ENCODE results near the gene ARMC6. TPM values are rescaled to one million over a fixed set of nuclear protein-coding genes. Genes with fewer than 3 reads are reported as not detected.
"Not testable (repeated sequence)": the region's sequence is repeated elsewhere in the genome, so short reads cannot be mapped to it uniquely, and the experiment has no call there.

The ARMC6 gene
- total and polyA plus RNA-seq, 7 donors = 11.4 to 23.5 (median 15.6) TPM

GRCh38 chr19:19101540-19101939 is 68.1 kb downstream of the ARMC6 start:
- H3K4me1 ChIP-seq = peaks cover 0 to 6% (median 2%) of the 10 kb centered on the region in 4 donors
- intact Hi-C loops (cut with DNase I) = no loop called here
- DNase-seq = no peak
- no peak overlapping the region for H3K27ac ChIP-seq
- TF ChIP-seq EP300 (IDR thresholded peaks at IDR 0.05) (no peak), POLR2A (IDR thresholded peaks at IDR 0.05) (no peak), POLR2AphosphoS5 (IDR thresholded peaks at IDR 0.05) (no peak), CTCF (IDR thresholded peaks at IDR 0.05) (no peak)
- no peak overlapping the region for H3K4me3 ChIP-seq
- no peaks in the 10 kb centered on the region for H3K27me3 ChIP-seq
- H3K36me3 ChIP-seq = peaks cover 0 to 24% (median 0%) of the 10 kb centered on the region in 4 donors
- no peaks in the 10 kb centered on the region for H3K9me3 ChIP-seq
- WGBS, 2 donors = 92 to 93% methylated on average over 8 of the region's 8 CpGs

GRCh38 chr19:19102566-19102965 is 69.2 kb downstream of the ARMC6 start:
- H3K4me3 ChIP-seq; intact Hi-C loops (cut with DNase I); H3K27me3 ChIP-seq; H3K27ac ChIP-seq; H3K9me3 ChIP-seq; H3K4me1 ChIP-seq; DNase-seq: not testable (repeated sequence)
- peaks cover 0 to 16% (median 0%) of the 10 kb centered on the region in 4 donors for H3K36me3 ChIP-seq
- WGBS, 2 donors = 96 to 98% methylated on average over 10 of the region's 10 CpGs

GRCh38 chr19:19103167-19103566 is 69.8 kb downstream of the ARMC6 start:
- Histone ChIP-seq H3K9me3 (no peaks in the 10 kb centered on the region), H3K4me3 (no peak overlapping the region), H3K27ac (no peak overlapping the region), H3K36me3 (peaks cover 0 to 17% (median 0%) of the 10 kb centered on the region in 4 donors), H3K4me1 (peaks cover 0 to 6% (median 2%) of the 10 kb centered on the region in 4 donors), H3K27me3 (no peaks in the 10 kb centered on the region)
- intact Hi-C loops (cut with DNase I) = no loop called here
- no peak for TF ChIP-seq CTCF (IDR thresholded peaks at IDR 0.05)
- no peak for TF ChIP-seq POLR2A (IDR thresholded peaks at IDR 0.05)
- TF ChIP-seq POLR2AphosphoS5 (IDR thresholded peaks at IDR 0.05) = no peak
- TF ChIP-seq EP300 (IDR thresholded peaks at IDR 0.05) = no peak
- DNase-seq = no peak
- WGBS, 2 donors = 95 to 96% methylated on average over 11 of the region's 11 CpGs

GRCh38 chr19:19105365-19106055 is 72.1 kb downstream of the ARMC6 start:
- no peak for TF ChIP-seq EP300 (IDR thresholded peaks at IDR 0.05)
- no peak for TF ChIP-seq POLR2AphosphoS5 (IDR thresholded peaks at IDR 0.05)
- no peak for TF ChIP-seq POLR2A (IDR thresholded peaks at IDR 0.05)
- no peak for TF ChIP-seq CTCF (IDR thresholded peaks at IDR 0.05)
- WGBS, 2 donors = 10 to 42% methylated on average over 36 of the region's 36 CpGs
- Histone ChIP-seq H3K27me3 (peaks cover 0 to 4% (median 4%) of the 10 kb centered on the region in 3 donors), H3K27ac (peak overlapping the region in 2 of 4 donors; percentile 28), H3K4me1 (peaks cover 0 to 13% (median 9%) of the 10 kb centered on the region in 4 donors), H3K36me3 (peaks cover 0 to 9% (median 0%) of the 10 kb centered on the region in 4 donors), H3K9me3 (no peaks in the 10 kb centered on the region), H3K4me3 (peak overlapping the region; percentile 8 to 44 (median 33))
- intact Hi-C loops (cut with DNase I) = no loop called here
- DNase-seq = peak; percentile 76

- Histone ChIP-seq H3K27ac (peak overlapping the region in 2 of 4 donors; percentile 27 to 28), H3K4me1 (peaks cover 0 to 16% (median 11%) of the 10 kb centered on the region in 4 donors), H3K4me3 (peak overlapping the region; percentile 8 to 44 (median 33)), H3K36me3 (peaks cover 0 to 5% (median 0%) of the 10 kb centered on the region in 4 donors), H3K27me3 (peaks cover 0 to 10% (median 10%) of the 10 kb centered on the region in 3 donors), H3K9me3 (no peaks in the 10 kb centered on the region)
- 37 to 55% methylated on average over 25 of the region's 25 CpGs for WGBS, 2 donors
- TF ChIP-seq POLR2A (IDR thresholded peaks at IDR 0.05) = no peak
- TF ChIP-seq EP300 (IDR thresholded peaks at IDR 0.05) = no peak
- TF ChIP-seq CTCF (IDR thresholded peaks at IDR 0.05) = no peak
- TF ChIP-seq POLR2AphosphoS5 (IDR thresholded peaks at IDR 0.05) = no peak
- intact Hi-C loops (cut with DNase I) = no loop called here
- DNase-seq = no peak
Measured at GRCh38 chr19:19106056-19106551, 72.7 kb downstream of the ARMC6 start.

GRCh38 chr19:19106938-19107337 is 73.5 kb downstream of the ARMC6 start:
- H3K27ac ChIP-seq; H3K36me3 ChIP-seq; intact Hi-C loops (cut with DNase I); DNase-seq; H3K9me3 ChIP-seq; H3K4me3 ChIP-seq: not testable (repeated sequence)
- Histone ChIP-seq H3K27me3 (peaks cover 0 to 14% (median 10%) of the 10 kb centered on the region in 3 donors), H3K4me1 (peaks cover 0 to 16% (median 11%) of the 10 kb centered on the region in 4 donors)
- 95 to 97% methylated on average over 7 of the region's 7 CpGs for WGBS, 2 donors

Measured in sigmoid colon (tissue), 7 donors.